ENCODE measurements around the gene TBC1D24. TPM values are rescaled to one million over a fixed set of nuclear protein-coding genes. Genes with fewer than 3 reads are reported as not detected.

The TBC1D24 gene
- polyA plus RNA-seq (2011; rRNA removed) (6.0 and 6.4 TPM in 2 replicates), polyA minus RNA-seq (2011; rRNA and poly(A)+ RNA removed) (12.0 and 13.2 TPM in 2 replicates)

GRCh38 chr16:2474877-2475412 is at the start of gene TBC1D24:
Gene TBC1D24 (plus strand): TSS chr16:2475127. CDS start chr16:2496149, 21,022 bp downstream.
- peak within 1 kb of the TSS; percentile 79 for H3K4me3 ChIP-seq (ENCODE audit: low read depth, low read length)
- H3K27ac ChIP-seq (ENCODE audit: low read depth, low read length), result no peak within 1 kb of the TSS
- TF ChIP-seq CTCF (IDR thresholded peaks at IDR 0.05; ENCODE audit: low read depth, low read length), result no peak
- H3K9me3 ChIP-seq (ENCODE audit: control insufficient read depth, insufficient read depth, low read length), result no peaks in the 10 kb centered on the region; the same call in 1 of the 2 replicates
- DNase-seq (ENCODE audit: low read depth, low spot score), result no peak
- no peaks in the 10 kb centered on the region for H3K27me3 ChIP-seq (ENCODE audit: control insufficient read depth, insufficient read depth, low read length)
- ChIA-PET CTCF (interaction anchor here (0.6 to 1.0 kb wide), 3 partner anchors 8 to 220 kb away, joined by 3 read pairs; no protein-coding TSS in a partner anchor), POLR2A (interaction anchor here (0.8 to 1.8 kb wide), 5 partner anchors 15 to 320 kb away, joined by 3 to 10 read pairs (median 4); partner anchors contain the start of genes TEDC2 and TRAF7)

DNA sequence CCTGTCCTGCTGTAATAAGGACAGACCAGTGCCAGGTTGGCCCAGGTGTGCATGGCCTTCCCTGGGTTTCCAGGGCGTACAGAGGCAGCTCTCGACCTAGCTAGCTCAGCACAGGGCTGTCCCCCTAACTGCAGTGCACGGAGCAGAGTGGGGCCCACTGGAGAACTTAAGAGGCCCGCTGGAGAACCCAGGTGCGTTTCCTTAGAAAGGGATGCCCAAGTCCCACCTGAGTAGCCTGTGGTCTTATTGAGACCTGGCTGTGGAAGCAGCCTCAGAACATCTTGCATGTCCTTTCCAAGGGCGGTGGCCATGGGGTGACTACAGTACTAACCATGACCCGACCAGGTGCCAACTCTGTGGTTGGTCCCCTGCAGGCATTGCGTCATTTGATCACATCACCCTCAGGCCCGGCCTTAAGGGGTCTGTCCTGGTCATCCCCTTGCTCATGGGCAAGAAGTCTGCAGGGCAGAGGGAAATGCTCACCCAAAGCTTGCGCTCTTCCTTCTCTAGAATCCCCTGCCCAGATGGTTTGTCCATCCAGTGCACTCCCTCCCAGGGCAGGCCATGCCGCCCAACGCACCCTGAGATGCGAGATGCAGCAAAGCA is 49.0 kb upstream of the TBC1D24 start:
- Histone ChIP-seq H3K9me3 (ENCODE audit: control insufficient read depth, insufficient read depth, low read length) (no peaks in the 10 kb centered on the region; the same call in 1 of the 2 replicates), H3K27ac (ENCODE audit: low read depth, low read length) (no peak overlapping the region), H3K27me3 (ENCODE audit: control insufficient read depth, insufficient read depth, low read length) (no peaks in the 10 kb centered on the region), H3K4me3 (ENCODE audit: low read depth, low read length) (no peak overlapping the region)
- DNase-seq (ENCODE audit: low read depth, low spot score), result no peak
- ChIA-PET CTCF (no interaction called here), POLR2A (no interaction called here)
- TF ChIP-seq CTCF (IDR thresholded peaks at IDR 0.05; ENCODE audit: low read depth, low read length), result no peak

DNA sequence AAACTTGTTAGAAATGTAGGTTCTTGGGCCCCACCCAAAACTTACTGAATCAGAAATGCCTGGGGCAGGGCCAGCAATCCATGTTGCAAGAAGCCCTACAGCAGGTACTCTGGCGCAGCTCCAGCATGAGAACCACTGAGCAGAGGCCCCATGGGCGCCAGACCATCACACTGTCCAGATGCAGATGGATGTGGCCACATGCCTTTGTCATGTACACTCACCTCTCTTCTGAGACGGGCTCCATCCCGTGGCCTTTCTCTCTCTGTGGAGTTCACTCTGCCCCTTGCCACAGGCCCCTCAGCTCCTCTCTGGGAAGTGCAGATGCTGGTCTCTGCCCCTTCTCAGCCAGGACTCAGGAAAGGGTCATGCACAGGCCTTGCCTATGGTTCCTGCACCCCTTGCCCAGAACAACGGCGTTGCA is 48.0 kb upstream of the TBC1D24 start:
- no peak for TF ChIP-seq CTCF (IDR thresholded peaks at IDR 0.05; ENCODE audit: low read depth, low read length)
- no peak for DNase-seq (ENCODE audit: low read depth, low spot score)
- Histone ChIP-seq H3K9me3 (ENCODE audit: control insufficient read depth, insufficient read depth, low read length) (no peaks in the 10 kb centered on the region; the same call in 1 of the 2 replicates), H3K4me3 (ENCODE audit: low read depth, low read length) (no peak overlapping the region), H3K27ac (ENCODE audit: low read depth, low read length) (no peak overlapping the region), H3K27me3 (ENCODE audit: control insufficient read depth, insufficient read depth, low read length) (no peaks in the 10 kb centered on the region)
- CTCF ChIA-PET, result interaction anchor here (1.0 kb wide), 1 partner anchor 87 kb away, joined by 3 read pairs; the partner anchor contains the start of gene ABCA3
- POLR2A ChIA-PET, result interaction anchor here (0.5 kb wide), 1 partner anchor 96 kb away, joined by 4 read pairs; no protein-coding TSS in a partner anchor

DNA sequence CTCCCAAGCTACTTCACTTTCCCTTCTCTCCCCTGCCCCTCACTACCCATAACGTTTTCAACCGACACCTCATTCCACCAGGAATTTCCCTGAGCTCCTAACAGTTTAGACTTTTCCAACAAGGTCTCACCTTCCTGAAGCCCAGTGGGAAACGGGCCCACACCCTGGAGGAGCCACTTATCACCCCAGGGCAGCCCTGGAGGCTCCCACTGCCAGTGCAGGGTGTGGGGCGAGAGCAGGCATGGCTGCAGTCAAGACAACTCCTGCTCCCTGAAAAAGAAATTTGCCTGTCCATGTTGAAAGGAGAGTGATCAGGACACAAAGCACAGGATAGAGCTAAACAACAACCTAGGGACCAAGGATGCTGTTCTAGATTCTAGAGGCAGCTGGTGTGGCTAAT is 47.4 kb upstream of the TBC1D24 start:
- H3K27ac ChIP-seq (ENCODE audit: low read depth, low read length), result no peak overlapping the region
- H3K9me3 ChIP-seq (ENCODE audit: control insufficient read depth, insufficient read depth, low read length), result no peaks in the 10 kb centered on the region; the same call in 1 of the 2 replicates
- no peak for TF ChIP-seq CTCF (IDR thresholded peaks at IDR 0.05; ENCODE audit: low read depth, low read length)
- H3K27me3 ChIP-seq (ENCODE audit: control insufficient read depth, insufficient read depth, low read length), result no peaks in the 10 kb centered on the region
- ChIA-PET CTCF (interaction anchor here (1.0 to 1.2 kb wide), 2 partner anchors 74 to 87 kb away, joined by 3 to 5 read pairs; partner anchors contain the start of gene ABCA3), POLR2A (no interaction called here)
- H3K4me3 ChIP-seq (ENCODE audit: low read depth, low read length), result no peak overlapping the region
- no peak for DNase-seq (ENCODE audit: low read depth, low spot score)

Measured in AG04450 (cell line).